ENCODE measurements around the gene JAZF1. TPM values are rescaled to one million over a fixed set of nuclear protein-coding genes. Genes with fewer than 3 reads are reported as not detected.

The JAZF1 gene
- total RNA-seq, 2 experiments from 2014 or later, result 5.2 to 7.6 TPM

- no peak overlapping the region for H3K27ac Mint-ChIP-seq
- POLR2A ChIA-PET, result no interaction called here
- peaks cover 3% of the 10 kb centered on the region for H3K4me1 Mint-ChIP-seq
- no peak for DNase-seq
- no peaks in the 10 kb centered on the region for H3K9me3 Mint-ChIP-seq
- H3K36me3 Mint-ChIP-seq (ENCODE audit: low read depth), result no peaks in the 10 kb centered on the region
- CTCF ChIA-PET, result no interaction called here
- no peaks in the 10 kb centered on the region for H3K27me3 Mint-ChIP-seq
- no peak overlapping the region for H3K4me3 Mint-ChIP-seq
Observed at GRCh38 chr7:28169230-28169629, 11.4 kb downstream of the JAZF1 start.

- Mint-ChIP-seq H3K27me3 (no peaks in the 10 kb centered on the region), H3K27ac (no peak overlapping the region), H3K9me3 (no peaks in the 10 kb centered on the region), H3K36me3 (ENCODE audit: low read depth) (no peaks in the 10 kb centered on the region), H3K4me1 (no peaks in the 10 kb centered on the region), H3K4me3 (no peak overlapping the region)
- ChIA-PET CTCF (no interaction called here), POLR2A (interaction anchor here (0.6 kb wide), 1 partner anchor 11 kb away, joined by 3 read pairs; no protein-coding TSS in a partner anchor)
- DNase-seq, result no peak
Observed at GRCh38 chr7:28168393-28169158, 12.0 kb downstream of the JAZF1 start.

GRCh38 chr7:28166982-28167715 lies 13.4 kb downstream of the JAZF1 start:
- no peaks in the 10 kb centered on the region for H3K36me3 Mint-ChIP-seq (ENCODE audit: low read depth)
- H3K27ac Mint-ChIP-seq, result no peak overlapping the region
- H3K9me3 Mint-ChIP-seq, result no peaks in the 10 kb centered on the region
- no peak overlapping the region for H3K4me3 Mint-ChIP-seq
- no peak for DNase-seq
- H3K27me3 Mint-ChIP-seq, result no peaks in the 10 kb centered on the region
- ChIA-PET CTCF (interaction anchor here (1.3 kb wide), 1 partner anchor 9 kb away, joined by 3 read pairs; no protein-coding TSS in a partner anchor), POLR2A (no interaction called here)
- H3K4me1 Mint-ChIP-seq, result no peaks in the 10 kb centered on the region

- POLR2A ChIA-PET, result no interaction called here
- DNase-seq, result no peak
- Mint-ChIP-seq H3K27ac (no peak overlapping the region), H3K4me3 (no peak overlapping the region), H3K9me3 (no peaks in the 10 kb centered on the region), H3K27me3 (no peaks in the 10 kb centered on the region), H3K4me1 (no peaks in the 10 kb centered on the region), H3K36me3 (ENCODE audit: low read depth) (no peaks in the 10 kb centered on the region)
- CTCF ChIA-PET, result interaction anchor here (1.0 kb wide), 1 partner anchor 9 kb away, joined by 3 read pairs; no protein-coding TSS in a partner anchor
Observed at GRCh38 chr7:28165961-28166955, 14.3 kb downstream of the JAZF1 start.

DNA sequence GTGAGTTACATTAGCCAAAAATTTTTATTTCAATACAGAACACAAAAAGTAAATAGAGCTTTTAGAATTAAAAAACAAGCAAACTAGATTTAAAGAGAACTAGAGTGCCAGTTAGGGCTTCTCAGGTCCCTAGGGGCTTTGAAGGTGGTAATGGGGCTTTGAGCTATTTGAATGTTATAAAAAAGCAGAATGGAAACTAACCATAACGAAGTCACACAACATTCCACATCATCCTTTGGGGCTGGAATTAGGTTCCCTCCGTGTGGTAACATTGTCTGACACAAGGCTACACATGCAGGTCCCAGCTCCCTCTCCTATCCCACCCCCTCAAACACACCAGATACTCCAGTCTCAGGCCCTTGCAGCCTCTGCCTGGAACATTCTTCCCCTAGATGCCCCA lies 15.3 kb downstream of the JAZF1 start:
- no peak for DNase-seq
- POLR2A ChIA-PET, result no interaction called here
- no peaks in the 10 kb centered on the region for H3K36me3 Mint-ChIP-seq (ENCODE audit: low read depth)
- no peak overlapping the region for H3K27ac Mint-ChIP-seq
- H3K9me3 Mint-ChIP-seq, result no peaks in the 10 kb centered on the region
- CTCF ChIA-PET, result interaction anchor here (0.6 to 1.0 kb wide), 2 partner anchors 10 to 43 kb away, joined by 3 read pairs; no protein-coding TSS in a partner anchor
- no peaks in the 10 kb centered on the region for H3K27me3 Mint-ChIP-seq
- H3K4me1 Mint-ChIP-seq, result no peaks in the 10 kb centered on the region
- no peak overlapping the region for H3K4me3 Mint-ChIP-seq

- H3K36me3 Mint-ChIP-seq (ENCODE audit: low read depth), result no peaks in the 10 kb centered on the region
- POLR2A ChIA-PET, result no interaction called here
- DNase-seq, result no peak
- CTCF ChIA-PET, result interaction anchor here (0.6 to 1.5 kb wide), 2 partner anchors 12 to 127 kb away, joined by 3 to 4 read pairs; no protein-coding TSS in a partner anchor
- no peaks in the 10 kb centered on the region for H3K9me3 Mint-ChIP-seq
- H3K27ac Mint-ChIP-seq, result no peak overlapping the region
- H3K4me1 Mint-ChIP-seq, result no peaks in the 10 kb centered on the region
- no peak overlapping the region for H3K4me3 Mint-ChIP-seq
- no peaks in the 10 kb centered on the region for H3K27me3 Mint-ChIP-seq
Observed at GRCh38 chr7:28163949-28164348, 16.6 kb downstream of the JAZF1 start.

GRCh38 chr7:28161331-28161730 lies 19.3 kb downstream of the JAZF1 start:
- H3K27ac Mint-ChIP-seq, result no peak overlapping the region
- no peak overlapping the region for H3K4me3 Mint-ChIP-seq
- no peaks in the 10 kb centered on the region for H3K36me3 Mint-ChIP-seq (ENCODE audit: low read depth)
- H3K4me1 Mint-ChIP-seq, result no peaks in the 10 kb centered on the region
- DNase-seq, result no peak
- ChIA-PET POLR2A (no interaction called here), CTCF (no interaction called here)
- no peaks in the 10 kb centered on the region for H3K27me3 Mint-ChIP-seq
- H3K9me3 Mint-ChIP-seq, result no peaks in the 10 kb centered on the region

DNA sequence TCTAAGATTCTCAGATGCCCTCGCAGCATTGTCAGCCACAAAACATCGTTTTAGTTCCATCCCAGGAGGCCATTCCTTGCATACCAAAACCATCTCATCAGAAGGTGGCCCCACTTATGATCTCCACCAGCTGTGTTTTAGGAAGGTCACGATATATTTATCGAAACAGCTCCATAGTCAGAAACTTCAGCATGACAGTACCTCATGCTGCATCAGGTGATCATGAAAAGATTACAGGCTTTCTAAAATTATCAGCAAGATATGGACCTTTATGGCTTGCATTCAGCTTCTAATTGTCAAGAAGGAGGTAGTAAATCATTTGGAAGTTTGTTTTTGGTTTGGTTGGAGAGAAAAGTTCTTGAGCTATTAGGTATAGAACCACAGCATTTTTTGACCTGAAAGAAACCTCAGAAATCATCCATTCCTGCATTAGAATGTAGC lies 20.0 kb downstream of the JAZF1 start:
- ChIA-PET POLR2A (no interaction called here), CTCF (no interaction called here)
- Mint-ChIP-seq H3K27ac (no peak overlapping the region), H3K9me3 (no peaks in the 10 kb centered on the region), H3K36me3 (ENCODE audit: low read depth) (no peaks in the 10 kb centered on the region), H3K4me3 (no peak overlapping the region), H3K4me1 (peaks cover 6% of the 10 kb centered on the region), H3K27me3 (no peaks in the 10 kb centered on the region)
- no peak for DNase-seq

DNA sequence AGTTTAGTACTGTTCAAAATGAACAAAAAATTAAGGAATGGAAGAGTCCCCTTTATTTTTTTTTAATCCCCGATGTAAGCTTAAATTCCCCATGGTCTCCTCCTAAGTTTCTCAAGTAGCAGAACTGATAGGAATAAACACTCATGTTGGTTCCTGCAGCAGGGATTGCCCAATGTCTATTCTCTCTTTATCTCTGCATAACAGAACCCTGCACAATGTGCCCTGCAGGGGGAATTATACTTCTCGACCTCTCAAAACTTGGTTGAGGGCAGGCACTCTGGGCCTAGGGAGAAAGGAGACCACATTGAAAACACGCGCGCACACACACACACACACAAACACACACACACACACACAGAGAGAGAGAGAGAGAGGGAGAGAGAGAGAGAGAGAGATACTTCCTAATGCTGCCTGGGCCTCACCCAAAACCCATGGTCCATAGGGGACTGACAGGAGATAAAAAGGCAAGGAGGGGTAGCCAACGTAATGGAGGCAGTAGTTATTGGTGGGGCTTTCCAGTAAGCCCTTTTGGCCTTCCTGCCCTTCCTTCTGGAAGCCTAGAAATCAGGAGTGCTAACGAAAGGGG lies 22.7 kb downstream of the JAZF1 start:
- H3K9me3 Mint-ChIP-seq, result no peaks in the 10 kb centered on the region
- H3K4me1 Mint-ChIP-seq, result peaks cover 23% of the 10 kb centered on the region
- H3K36me3 Mint-ChIP-seq (ENCODE audit: low read depth), result no peaks in the 10 kb centered on the region
- no peak overlapping the region for H3K27ac Mint-ChIP-seq
- ChIA-PET CTCF (interaction anchor here (1.3 kb wide), 1 partner anchor 10 kb away, joined by 3 read pairs; no protein-coding TSS in a partner anchor), POLR2A (interaction anchor here (0.5 kb wide), 1 partner anchor 10 kb away, joined by 3 read pairs; no protein-coding TSS in a partner anchor)
- H3K27me3 Mint-ChIP-seq, result no peaks in the 10 kb centered on the region
- no peak overlapping the region for H3K4me3 Mint-ChIP-seq
- DNase-seq, result no peak

DNA sequence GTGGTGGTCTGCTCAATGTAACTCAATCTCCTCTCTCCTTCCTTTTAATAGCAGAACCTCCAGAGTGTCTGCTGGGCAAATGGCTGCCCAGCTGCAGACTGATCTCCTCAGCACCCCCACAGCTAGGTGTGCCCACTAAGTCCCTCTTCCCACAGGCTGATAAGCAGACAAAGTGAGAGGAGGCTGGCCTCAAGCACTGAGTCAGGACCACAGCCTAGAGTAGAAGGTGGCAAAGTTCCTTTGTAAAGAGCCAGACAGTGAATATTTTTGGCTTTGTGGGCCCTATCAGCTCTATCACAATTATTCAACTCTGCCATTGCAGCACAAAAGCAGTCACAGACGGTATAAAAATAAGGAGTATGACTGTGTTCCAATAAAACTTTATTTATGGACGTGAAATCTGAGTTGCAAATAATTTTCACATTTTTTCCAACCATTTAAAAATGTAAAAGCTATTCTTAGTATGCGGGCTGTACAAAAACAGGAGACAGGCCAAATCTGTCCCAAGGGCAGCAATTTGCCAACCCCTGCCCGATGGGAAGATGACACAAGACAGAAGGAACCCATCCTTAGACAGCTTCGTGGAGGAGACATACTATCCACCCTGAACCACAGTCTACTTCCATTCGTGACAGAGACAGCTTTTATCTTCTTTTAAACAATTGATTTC lies 23.4 kb downstream of the JAZF1 start:
- H3K4me1 Mint-ChIP-seq, result peaks cover 28% of the 10 kb centered on the region
- ChIA-PET POLR2A (interaction anchor here (0.5 kb wide), 1 partner anchor 11 kb away, joined by 3 read pairs; no protein-coding TSS in a partner anchor), CTCF (no interaction called here)
- no peak overlapping the region for H3K27ac Mint-ChIP-seq
- no peaks in the 10 kb centered on the region for H3K27me3 Mint-ChIP-seq
- no peaks in the 10 kb centered on the region for H3K36me3 Mint-ChIP-seq (ENCODE audit: low read depth)
- H3K9me3 Mint-ChIP-seq, result no peaks in the 10 kb centered on the region
- no peak for DNase-seq
- H3K4me3 Mint-ChIP-seq, result no peak overlapping the region

GRCh38 chr7:28156401-28156800 lies 24.2 kb downstream of the JAZF1 start:
- Mint-ChIP-seq H3K27me3 (no peaks in the 10 kb centered on the region), H3K27ac (no peak overlapping the region), H3K4me1 (peaks cover 33% of the 10 kb centered on the region), H3K9me3 (no peaks in the 10 kb centered on the region), H3K4me3 (no peak overlapping the region), H3K36me3 (ENCODE audit: low read depth) (no peaks in the 10 kb centered on the region)
- CTCF ChIA-PET, result no interaction called here
- no peak for DNase-seq
- POLR2A ChIA-PET, result no interaction called here

GRCh38 chr7:28155964-28156363 lies 24.6 kb downstream of the JAZF1 start:
- H3K27ac Mint-ChIP-seq, result no peak overlapping the region
- H3K4me1 Mint-ChIP-seq, result peaks cover 33% of the 10 kb centered on the region
- no peak overlapping the region for H3K4me3 Mint-ChIP-seq

More at GRCh38 chr7:28155964-28156363, 24.6 kb downstream of the JAZF1 start:
- Mint-ChIP-seq H3K36me3 (ENCODE audit: low read depth) (no peaks in the 10 kb centered on the region), H3K27me3 (no peaks in the 10 kb centered on the region), H3K9me3 (no peaks in the 10 kb centered on the region)
- ChIA-PET POLR2A (no interaction called here), CTCF (no interaction called here)
- DNase-seq, result no peak

Measured in activated CD4-positive, alpha-beta T cell treated with anti-CD3 and anti-CD28 coated beads, Interleukin-2, amount 10 ng/mL, durations not matched to agents 7 days and 5 days (primary cell).